Lower leg skin (tissue), 4 donors: ENCODE results near the gene KLF1. TPM values are rescaled to one million over a fixed set of nuclear protein-coding genes. Genes with fewer than 3 reads are reported as not detected.

Experiments used
- DNase-seq, 2 donors: peaks; one replicate each; pipeline ENCODE4 v3.0.0-alpha.2; 2019; ENCODE audit warnings: low spot score in 2 of 2
- H3K4me3 ChIP-seq: fragments of 200-600 bp; sonication (generic); 2 replicates; pipeline ENCODE4 v1.5.1; 2017; ENCODE audit warnings: mild to moderate bottlenecking, low read depth; ENCODE audit not compliant: poor library complexity, severe bottlenecking
- POLR2A ChIP-seq, 2 donors: fragments of 450-650 bp; IDR thresholded peaks; one replicate each; pipeline ENCODE4 v1.6.1; 2016 to 2017; ENCODE audit warnings: antibody characterized with exemption in 2 of 2, mild to moderate bottlenecking in 1 of 2, moderate library complexity in 1 of 2
- WGBS, 2 donors: methylation state at CpG; one replicate each; pipeline ENCODE4 v1.1.5; 2018; 5-methylcytosine and 5-hydroxymethylcytosine counted together
- intact Hi-C: fragments of 100-400 bp; cut with DNase I; formaldehyde crosslinking; loops from one replicate; pipeline ENCODE4 v1.15.0; 2023; ENCODE audit warnings: low total_unique reads
- total RNA-seq, 4 donors: library from RNA; depleted of rRNA; stranded (reverse); fragments of >200 nt; gene quantifications; one replicate each; pipeline ENCODE4 v1.1.0, GENCODE V29; 2016
- TF ChIP-seq, protein P1 (sequence below), 3 donors: fragments of 450-650 bp; IDR thresholded peaks; one replicate each; pipeline ENCODE4 v1.5.1; 2016; ENCODE audit warnings: antibody characterized with exemption in 3 of 3, mild to moderate bottlenecking in 3 of 3, moderate library complexity in 2 of 3

KLF1 gene
- total RNA-seq, 4 donors from 2014 or later: 0.13 TPM; not detected in 3

DNA sequence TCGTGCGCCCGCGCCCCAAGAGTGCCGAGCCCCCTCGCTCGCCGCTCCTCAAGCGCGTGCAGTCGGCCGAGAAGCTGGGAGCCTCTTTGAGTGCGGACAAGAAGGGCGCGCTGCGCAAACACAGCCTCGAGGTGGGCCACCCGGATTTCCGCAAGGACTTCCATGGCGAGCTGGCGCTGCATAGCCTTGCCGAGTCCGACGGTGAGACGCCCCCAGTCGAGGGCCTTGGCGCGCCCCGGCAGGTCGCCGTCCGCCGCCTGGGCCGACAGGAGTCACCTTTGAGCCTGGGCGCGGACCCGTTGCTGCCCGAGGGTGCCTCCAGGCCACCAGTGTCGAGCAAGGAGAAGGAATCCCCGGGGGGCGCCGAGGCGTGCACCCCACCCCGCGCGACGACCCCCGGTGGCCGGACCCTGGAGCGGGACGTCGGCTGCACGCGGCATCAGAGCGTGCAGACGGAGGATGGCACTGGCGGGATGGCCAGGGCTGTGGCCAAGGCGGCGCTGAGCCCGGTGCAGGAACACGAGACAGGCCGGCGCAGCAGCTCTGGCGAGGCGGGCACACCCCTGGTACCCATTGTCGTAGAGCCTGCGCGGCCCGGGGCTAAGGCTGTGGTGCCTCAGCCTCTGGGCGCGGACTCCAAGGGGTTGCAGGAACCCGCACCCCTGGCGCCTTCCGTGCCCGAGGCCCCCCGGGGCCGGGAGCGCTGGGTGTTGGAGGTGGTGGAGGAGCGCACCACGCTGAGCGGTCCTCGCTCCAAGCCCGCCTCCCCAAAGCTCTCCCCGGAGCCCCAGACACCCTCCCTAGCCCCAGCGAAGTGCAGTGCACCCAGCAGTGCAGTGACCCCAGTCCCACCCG is 12.9 kb downstream of the KLF1 start:
- intact Hi-C loops: no loop called here
- DNase-seq: no peak
- TF ChIP-seq, protein P1, sequence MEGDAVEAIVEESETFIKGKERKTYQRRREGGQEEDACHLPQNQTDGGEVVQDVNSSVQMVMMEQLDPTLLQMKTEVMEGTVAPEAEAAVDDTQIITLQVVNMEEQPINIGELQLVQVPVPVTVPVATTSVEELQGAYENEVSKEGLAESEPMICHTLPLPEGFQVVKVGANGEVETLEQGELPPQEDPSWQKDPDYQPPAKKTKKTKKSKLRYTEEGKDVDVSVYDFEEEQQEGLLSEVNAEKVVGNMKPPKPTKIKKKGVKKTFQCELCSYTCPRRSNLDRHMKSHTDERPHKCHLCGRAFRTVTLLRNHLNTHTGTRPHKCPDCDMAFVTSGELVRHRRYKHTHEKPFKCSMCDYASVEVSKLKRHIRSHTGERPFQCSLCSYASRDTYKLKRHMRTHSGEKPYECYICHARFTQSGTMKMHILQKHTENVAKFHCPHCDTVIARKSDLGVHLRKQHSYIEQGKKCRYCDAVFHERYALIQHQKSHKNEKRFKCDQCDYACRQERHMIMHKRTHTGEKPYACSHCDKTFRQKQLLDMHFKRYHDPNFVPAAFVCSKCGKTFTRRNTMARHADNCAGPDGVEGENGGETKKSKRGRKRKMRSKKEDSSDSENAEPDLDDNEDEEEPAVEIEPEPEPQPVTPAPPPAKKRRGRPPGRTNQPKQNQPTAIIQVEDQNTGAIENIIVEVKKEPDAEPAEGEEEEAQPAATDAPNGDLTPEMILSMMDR (IDR thresholded peaks at IDR 0.05): no peak
- no peak for TF ChIP-seq POLR2A (IDR thresholded peaks at IDR 0.05)
- no peak overlapping the region for H3K4me3 ChIP-seq
- 83 to 94% methylated on average over 62 to 78 of the region's 86 CpGs for WGBS, 2 donors

DNA sequence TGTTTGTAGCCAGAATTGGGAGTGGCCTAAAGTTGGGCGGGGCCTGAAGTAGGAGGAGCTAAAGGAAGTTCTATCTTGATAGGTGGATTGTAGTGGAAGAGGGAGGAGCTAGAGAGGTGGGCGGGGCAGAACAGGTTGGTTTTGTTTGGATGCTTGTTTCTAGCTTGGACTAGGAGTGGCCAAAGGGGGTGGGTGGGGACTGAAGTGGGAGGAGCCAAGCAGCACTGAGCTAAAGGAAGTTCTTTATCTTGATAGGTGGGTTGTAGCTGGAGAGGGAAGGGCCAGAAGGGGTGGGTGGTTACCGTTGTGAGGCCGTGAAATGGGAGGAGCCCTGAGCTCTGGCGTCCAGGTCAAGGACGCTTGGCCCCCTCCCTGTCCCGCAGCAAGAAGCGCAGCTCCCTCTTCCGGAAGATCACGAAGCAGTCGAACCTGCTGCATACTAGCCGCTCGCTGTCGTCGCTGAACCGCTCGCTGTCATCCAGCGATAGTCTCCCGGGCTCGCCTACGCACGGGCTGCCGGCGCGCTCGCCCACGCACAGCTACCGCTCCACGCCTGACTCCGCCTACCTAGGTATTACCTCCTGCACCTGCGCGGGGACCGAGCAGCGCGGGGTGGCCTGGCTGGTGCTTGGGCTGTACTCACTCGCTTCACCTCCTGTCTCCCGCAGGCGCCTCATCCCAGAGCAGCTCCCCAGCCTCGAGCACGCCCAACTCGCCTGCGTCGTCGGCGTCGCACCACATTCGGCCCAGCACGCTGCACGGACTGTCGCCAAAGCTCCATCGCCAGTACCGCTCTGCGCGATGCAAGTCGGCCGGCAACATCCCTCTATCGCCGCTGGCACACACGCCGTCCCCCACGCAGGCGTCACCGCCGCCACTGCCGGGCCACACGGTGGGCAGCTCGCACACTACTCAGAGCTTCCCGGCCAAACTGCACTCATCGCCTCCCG is 13.8 kb downstream of the KLF1 start:
- H3K4me3 ChIP-seq: no peak overlapping the region
- TF ChIP-seq POLR2A (IDR thresholded peaks at IDR 0.05): no peak
- TF ChIP-seq, protein P1 (IDR thresholded peaks at IDR 0.05): no peak
- intact Hi-C loops: no loop called here
- WGBS, 2 donors: 65 to 80% methylated on average over 49 to 70 of the region's 70 CpGs
- DNase-seq: no peak

DNA sequence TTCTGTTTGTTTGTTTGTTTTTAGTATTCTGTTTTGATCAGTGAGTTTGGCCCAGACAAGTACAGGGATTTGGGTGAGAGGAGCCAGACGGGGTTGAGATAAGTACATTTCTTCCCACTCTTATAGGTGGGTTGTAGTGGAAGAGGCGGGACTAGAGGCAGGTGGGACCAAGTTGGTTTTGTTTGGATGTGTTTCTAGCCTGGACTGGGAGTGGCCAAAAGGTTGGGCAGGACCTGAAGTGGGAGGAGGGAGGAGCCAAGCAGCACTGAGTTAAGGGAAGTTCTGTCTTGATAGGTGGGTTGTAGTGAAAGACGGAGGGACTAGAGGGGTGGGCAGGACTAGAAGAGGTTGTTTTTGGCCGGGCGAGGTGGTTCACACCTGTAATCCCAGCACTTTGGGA is 14.7 kb downstream of the KLF1 start:
- TF ChIP-seq, protein P1 (IDR thresholded peaks at IDR 0.05): no peak
- no peak for TF ChIP-seq POLR2A (IDR thresholded peaks at IDR 0.05)
- DNase-seq: no peak
- H3K4me3 ChIP-seq: no peak overlapping the region
- intact Hi-C loops: no loop called here
- WGBS, 2 donors: 87 to 94% methylated on average over 5 of the region's 5 CpGs

DNA sequence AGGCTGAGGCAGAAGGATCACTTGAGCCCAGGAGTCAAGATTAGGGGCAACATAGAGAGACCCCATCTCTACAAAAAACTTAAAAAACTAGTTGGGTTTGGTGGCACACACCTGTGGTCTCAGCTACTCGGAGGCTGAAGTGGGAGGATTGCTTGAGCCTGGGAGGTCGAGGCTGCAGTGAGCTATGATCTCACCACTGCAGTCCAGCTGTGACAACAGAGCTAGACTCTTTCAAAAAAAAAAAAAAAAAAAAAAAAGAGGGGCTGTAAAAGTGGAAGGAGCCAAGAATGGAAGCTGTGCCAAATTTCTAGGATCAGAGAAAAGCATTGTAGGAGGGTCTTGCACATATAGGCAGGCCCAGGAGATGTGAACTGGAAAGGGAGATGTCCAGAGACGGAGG is 15.3 kb downstream of the KLF1 start:
- 85 to 90% methylated on average over 3 of the region's 3 CpGs for WGBS, 2 donors
- no peak for DNase-seq
- TF ChIP-seq, protein P1 (IDR thresholded peaks at IDR 0.05): no peak
- TF ChIP-seq POLR2A (IDR thresholded peaks at IDR 0.05): no peak
- intact Hi-C loops: no loop called here
- H3K4me3 ChIP-seq: no peak overlapping the region

- intact Hi-C loops: no loop called here
- TF ChIP-seq, protein P1 (IDR thresholded peaks at IDR 0.05): no peak
- TF ChIP-seq POLR2A (IDR thresholded peaks at IDR 0.05): no peak
- 96% methylated on average over 10 of the region's 10 CpGs for WGBS, 2 donors
- DNase-seq: no peak
- H3K4me3 ChIP-seq: no peak overlapping the region
These were observed 18.4 kb downstream of the KLF1 start for GRCh38 chr19:12868540-12869112.
